Measurements from ENCODE around the gene FMNL2.

GRCh38 chr2:152395103-152395502 is 60.1 kb downstream of the FMNL2 start:
- TF ChIP-seq CTCF (IDR thresholded peaks at IDR 0.05) (no peak), POLR2AphosphoS5 (IDR thresholded peaks at IDR 0.05; ENCODE audit: low read depth, low read length) (no peak)

Data from Panc1 (cell line).